SK-N-SH (cell line): ENCODE data around the gene SLC22A23.

ENCODE experiments used
- CTCF ChIP-seq: fragments of 200-600 bp; sonication (generic); IDR thresholded peaks from 2 replicates; pipeline ENCODE4 v1.6.1; 2017; ENCODE audit warnings: antibody characterized with exemption, mild to moderate bottlenecking, moderate library complexity
- EP300 ChIP-seq, 2 experiments: IDR thresholded peaks; 2 replicates each; pipeline versions ENCODE4 v1.4.0 to v1.6.1; 2012; ENCODE audit warnings: borderline replicate concordance in 1 of 2, low read depth in 1 of 2, low read length in 1 of 2
- EZH2phosphoT487 ChIP-seq: fragments of 200-600 bp; sonication (generic); IDR thresholded peaks from 2 replicates; pipeline ENCODE4 v1.6.1; 2017; ENCODE audit warnings: low read depth, mixed run types, mild to moderate bottlenecking, antibody characterized with exemption, moderate library complexity, borderline replicate concordance
- JUND ChIP-seq: IDR thresholded peaks from 2 replicates; pipeline ENCODE4 v1.4.0; 2012
- MAX ChIP-seq: IDR thresholded peaks from 2 replicates; pipeline ENCODE4 v1.4.0; 2012; ENCODE audit warnings: low read depth
- NFIC ChIP-seq: IDR thresholded peaks from 2 replicates; pipeline ENCODE4 v1.4.0; 2012; ENCODE audit warnings: borderline replicate concordance
- NRF1 ChIP-seq: IDR thresholded peaks from 2 replicates; pipeline ENCODE4 v1.6.1; 2012; ENCODE audit warnings: low read depth, mild to moderate bottlenecking, low read length
- POLR2AphosphoS5 ChIP-seq: IDR thresholded peaks from 2 replicates; pipeline ENCODE4 v1.6.1; 2012; ENCODE audit warnings: low read depth, low read length
- REST ChIP-seq: IDR thresholded peaks from 2 replicates; pipeline ENCODE4 v1.6.1; 2012; ENCODE audit warnings: mild to moderate bottlenecking, low read depth, low read length, moderate library complexity
- RXRA ChIP-seq: IDR thresholded peaks from 2 replicates; pipeline ENCODE4 v1.4.0; 2012; ENCODE audit warnings: low read depth, mild to moderate bottlenecking, borderline replicate concordance
- TAF1 ChIP-seq: IDR thresholded peaks from 2 replicates; pipeline ENCODE4 v1.6.1; 2012; ENCODE audit warnings: low read depth, mild to moderate bottlenecking, low read length, moderate library complexity, borderline replicate concordance
- USF1 ChIP-seq: IDR thresholded peaks from 2 replicates; pipeline ENCODE4 v1.4.0; 2012; ENCODE audit warnings: low read depth, borderline replicate concordance
- YY1 ChIP-seq: IDR thresholded peaks from 2 replicates; pipeline ENCODE4 v1.4.0; 2012; ENCODE audit warnings: low read depth, mild to moderate bottlenecking

- no peak for TF ChIP-seq POLR2AphosphoS5
- TF ChIP-seq CTCF = no peak
- no peak for TF ChIP-seq TAF1
- TF ChIP-seq NFIC = no peak
- TF ChIP-seq YY1 = no peak
- TF ChIP-seq NRF1 = no peak
- no peak for TF ChIP-seq RXRA
- no peak for TF ChIP-seq MAX
- no peak for TF ChIP-seq EP300 (IDR thresholded peaks at IDR 0.05; ENCODE audit: borderline replicate concordance in 1 of 2, low read depth in 1 of 2, low read length in 1 of 2)
- no peak for TF ChIP-seq USF1
- no peak for TF ChIP-seq EZH2phosphoT487
- no peak for TF ChIP-seq JUND
- TF ChIP-seq REST = no peak
Observed at GRCh38 chr6:3271756-3272155, 185.1 kb downstream of the SLC22A23 start.
